ENCODE measurements around the gene IPP. TPM values are rescaled to one million over a fixed set of nuclear protein-coding genes. Genes with fewer than 3 reads are reported as not detected.

Gene IPP
- total RNA-seq, 1 experiment from 2014 or later: 25.4 TPM

- no peak overlapping the region for H3K27ac ChIP-seq
- no peaks in the 10 kb centered on the region for H3K9me2 ChIP-seq (ENCODE audit: insufficient read depth)
- 0 out of 2 replicates have a peak, but pooled peaks cover 7% of the 10 kb centered on the region for H3F3A ChIP-seq (ENCODE audit: insufficient read depth, low read depth)
- H3K27me3 ChIP-seq (ENCODE audit: insufficient read depth, low read depth): no peaks in the 10 kb centered on the region
- intact Hi-C loops (cut with micrococcal nuclease; ENCODE audit: unreplicated experiment): no loop called here
- 0 out of 2 replicates have a peak, but pooled peaks cover 5% of the 10 kb centered on the region for H3K36me3 ChIP-seq (ENCODE audit: low read depth)
- TF ChIP-seq CTCF (conservative IDR thresholded peaks at IDR 0.05): no peak
- no peak for DNase-seq
- no TSS peak for BruUV-seq (replicated peaks)
- peaks cover 96% of the 10 kb centered on the region for H3K79me2 ChIP-seq (ENCODE audit: low read depth)
- H3K9me3 ChIP-seq (ENCODE audit: insufficient read depth, low read depth): no peaks in the 10 kb centered on the region
- ChIA-PET CTCF (no interaction called here), POLR2A (ENCODE audit: unreplicated experiment) (no interaction called here)
- H2AFZ ChIP-seq: no peak overlapping the region
- H3K4me1 ChIP-seq (replicated peaks; ENCODE audit: insufficient read depth): no peaks in the 10 kb centered on the region
- H4K20me1 ChIP-seq (ENCODE audit: insufficient read depth): peaks cover 89% of the 10 kb centered on the region
- H3K4me3 ChIP-seq: no peak overlapping the region
- no peak overlapping the region for H3K4me2 ChIP-seq
These were observed 76.5 kb downstream of the IPP start for GRCh38 chr1:45673956-45674355.

GRCh38 chr1:45669859-45670655 is 80.4 kb downstream of the IPP start:
- Histone ChIP-seq H2AFZ (no peak overlapping the region), H3K36me3 (ENCODE audit: low read depth) (0 out of 2 replicates have a peak, but pooled peaks cover 14% of the 10 kb centered on the region), H3F3A (ENCODE audit: insufficient read depth, low read depth) (peaks cover 11% of the 10 kb centered on the region; the same call in 1 of the 2 replicates), H3K79me2 (ENCODE audit: low read depth) (peaks cover 97% of the 10 kb centered on the region), H3K9me2 (ENCODE audit: insufficient read depth) (no peaks in the 10 kb centered on the region), H3K9me3 (ENCODE audit: insufficient read depth, low read depth) (no peaks in the 10 kb centered on the region), H3K27ac (no peak overlapping the region), H3K4me1 (replicated peaks; ENCODE audit: insufficient read depth) (no peaks in the 10 kb centered on the region), H3K4me2 (no peak overlapping the region), H4K20me1 (ENCODE audit: insufficient read depth) (peaks cover 91% of the 10 kb centered on the region), H3K27me3 (ENCODE audit: insufficient read depth, low read depth) (no peaks in the 10 kb centered on the region), H3K4me3 (no peak overlapping the region)
- POLR2A ChIA-PET (ENCODE audit: unreplicated experiment): no interaction called here
- CTCF ChIA-PET: interaction anchor here (0.5 to 0.7 kb wide), 2 partner anchors 610 to 659 kb away, joined by 5 to 7 read pairs; no protein-coding TSS in a partner anchor
- intact Hi-C loops (cut with micrococcal nuclease; ENCODE audit: unreplicated experiment): no loop called here
- DNase-seq: no peak
- no TSS peak for BruUV-seq (replicated peaks)
- TF ChIP-seq EZH2 (IDR thresholded peaks at IDR 0.05; ENCODE audit: low read depth) (no peak), CTCF (conservative IDR thresholded peaks at IDR 0.05) (no peak)

- Histone ChIP-seq H3K27ac (no peak overlapping the region), H2AFZ (no peak overlapping the region), H3K36me3 (ENCODE audit: low read depth) (0 out of 2 replicates have a peak, but pooled peaks cover 11% of the 10 kb centered on the region), H3K27me3 (ENCODE audit: insufficient read depth, low read depth) (no peaks in the 10 kb centered on the region), H3K4me2 (no peak overlapping the region), H4K20me1 (ENCODE audit: insufficient read depth) (peaks cover 90% of the 10 kb centered on the region), H3K9me3 (ENCODE audit: insufficient read depth, low read depth) (no peaks in the 10 kb centered on the region), H3F3A (ENCODE audit: insufficient read depth, low read depth) (peaks cover 14% of the 10 kb centered on the region; the same call in 1 of the 2 replicates), H3K4me1 (replicated peaks; ENCODE audit: insufficient read depth) (no peaks in the 10 kb centered on the region), H3K4me3 (no peak overlapping the region), H3K79me2 (ENCODE audit: low read depth) (peaks cover 96% of the 10 kb centered on the region), H3K9me2 (ENCODE audit: insufficient read depth) (no peaks in the 10 kb centered on the region)
- intact Hi-C loops (cut with micrococcal nuclease; ENCODE audit: unreplicated experiment): no loop called here
- CTCF ChIA-PET: interaction anchor here (0.5 kb wide), 1 partner anchor 659 kb away, joined by 7 read pairs; no protein-coding TSS in a partner anchor
- TF ChIP-seq EZH2 (IDR thresholded peaks at IDR 0.05; ENCODE audit: low read depth) (no peak), CTCF (conservative IDR thresholded peaks at IDR 0.05) (no peak)
- BruUV-seq (replicated peaks): no TSS peak
- POLR2A ChIA-PET (ENCODE audit: unreplicated experiment): no interaction called here
- no peak for DNase-seq
These were observed 81.1 kb downstream of the IPP start for GRCh38 chr1:45669379-45669778.

All from PC-9 (cell line).